ENCODE measurements around the gene TSEN2. TPM values are rescaled to one million over a fixed set of nuclear protein-coding genes. Genes with fewer than 3 reads are reported as not detected.
"Not testable (repeated sequence)": the region's sequence is repeated elsewhere in the genome, so short reads cannot be mapped to it uniquely, and the experiment has no call there.

Gene TSEN2
- total RNA-seq, 1 donor from 2014 or later: 21.3 TPM

- Histone ChIP-seq H3K36me3 (ENCODE audit: control insufficient read depth, insufficient read depth, low read length) (no peaks in the 10 kb centered on the region), H3K27me3 (ENCODE audit: control insufficient read depth, insufficient read depth, low read length) (no peaks in the 10 kb centered on the region), H3K4me3 (ENCODE audit: low read depth, low read length) (no peak overlapping the region)
- FAIRE-seq (no peak), DNase-seq (ENCODE audit: low read depth) (no peak)
- TF ChIP-seq CTCF (IDR thresholded peaks at IDR 0.05; ENCODE audit: insufficient read depth, low read length, severe bottlenecking): peak; percentile 37
Measured at GRCh38 chr3:12541625-12542024, 57.3 kb downstream of the TSEN2 start.

DNA sequence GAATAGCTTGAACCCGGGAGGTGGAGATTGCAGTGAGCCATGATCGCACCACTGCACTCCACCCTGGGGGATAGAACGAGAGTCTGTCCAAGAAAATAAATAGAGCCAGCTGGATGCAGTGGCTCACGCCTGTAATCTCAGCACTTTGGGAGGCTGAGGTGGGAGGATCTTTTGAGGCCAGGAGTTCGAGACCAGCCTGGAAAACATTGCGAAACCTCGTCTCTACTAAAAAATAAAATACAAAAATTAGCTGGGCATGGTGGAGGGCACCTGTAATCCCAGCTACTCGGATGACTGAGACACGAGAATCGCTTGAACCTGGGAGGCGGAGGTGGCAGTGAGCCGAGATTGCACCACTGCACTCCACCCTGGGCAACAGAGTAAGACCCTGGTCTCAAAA lies 59.2 kb downstream of the TSEN2 start:
- not testable (repeated sequence) for DNase-seq (ENCODE audit: low read depth); FAIRE-seq; H3K36me3 ChIP-seq (ENCODE audit: control insufficient read depth, insufficient read depth, low read length); H3K27me3 ChIP-seq (ENCODE audit: control insufficient read depth, insufficient read depth, low read length); H3K4me3 ChIP-seq (ENCODE audit: low read depth, low read length)

DNA sequence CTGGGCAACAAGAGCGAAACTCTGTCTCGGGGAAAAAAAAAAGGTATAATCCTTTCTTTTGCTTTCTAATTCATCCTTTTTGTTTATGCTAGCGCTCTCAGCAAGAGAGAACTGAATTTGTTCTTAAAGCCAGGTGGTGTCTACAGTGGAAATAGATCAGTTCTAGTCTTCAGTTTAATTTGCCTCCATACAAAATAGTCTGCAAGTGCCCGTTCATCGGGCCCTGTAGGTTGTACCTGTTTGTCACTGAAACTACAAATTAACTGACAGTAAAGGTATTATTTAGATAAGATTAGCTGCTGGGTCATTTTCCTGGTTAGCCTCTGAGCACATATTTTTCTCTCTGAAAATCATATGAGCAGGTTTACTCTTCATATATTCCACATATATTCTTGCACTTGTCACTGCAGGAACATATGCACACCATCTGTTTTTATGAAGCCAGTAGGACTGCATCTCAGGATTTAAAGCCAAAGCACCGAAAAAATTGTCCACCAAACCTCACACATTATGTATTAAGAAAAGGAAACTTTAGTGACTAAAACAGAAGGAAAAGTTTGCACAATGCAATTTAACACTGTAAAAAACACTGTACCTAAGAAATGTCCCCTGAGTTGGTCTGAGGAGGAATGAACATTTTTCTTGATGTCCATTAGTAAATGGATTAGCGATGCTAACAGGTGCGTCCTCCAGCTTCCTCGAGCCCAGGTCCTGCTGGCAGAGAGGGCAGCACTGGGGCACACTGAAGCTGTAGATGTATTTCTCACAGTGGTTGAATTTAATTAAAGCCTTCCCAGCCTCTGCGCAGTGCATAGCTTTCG lies 60.6 kb downstream of the TSEN2 start:
- no peaks in the 10 kb centered on the region for H3K27me3 ChIP-seq (ENCODE audit: control insufficient read depth, insufficient read depth, low read length)
- H3K36me3 ChIP-seq (ENCODE audit: control insufficient read depth, insufficient read depth, low read length): no peaks in the 10 kb centered on the region
- FAIRE-seq (no peak), DNase-seq (ENCODE audit: low read depth) (no peak)
- TF ChIP-seq CTCF (IDR thresholded peaks at IDR 0.05; ENCODE audit: insufficient read depth, low read length, severe bottlenecking): no peak
- H3K4me3 ChIP-seq (ENCODE audit: low read depth, low read length): peak overlapping the region; percentile 57

- H3K4me3 ChIP-seq (ENCODE audit: low read depth, low read length): peak within 1 kb of the TSS; percentile 57
- H3K27me3 ChIP-seq (ENCODE audit: control insufficient read depth, insufficient read depth, low read length): no peaks in the 10 kb centered on the region
- H3K36me3 ChIP-seq (ENCODE audit: control insufficient read depth, insufficient read depth, low read length): no peaks in the 10 kb centered on the region
- no peak for FAIRE-seq
- DNase-seq (ENCODE audit: low read depth): peak; percentile 94
- no peak for TF ChIP-seq CTCF (IDR thresholded peaks at IDR 0.05; ENCODE audit: insufficient read depth, low read length, severe bottlenecking)
Measured at GRCh38 chr3:12545473-12545791, 61.2 kb downstream of the TSEN2 start, which contains the start of gene MKRN2OS. Gene MKRN2OS, minus strand, starts transcription at chr3:12545499. Its CDS starts 35 bp downstream, at chr3:12545464.

DNA sequence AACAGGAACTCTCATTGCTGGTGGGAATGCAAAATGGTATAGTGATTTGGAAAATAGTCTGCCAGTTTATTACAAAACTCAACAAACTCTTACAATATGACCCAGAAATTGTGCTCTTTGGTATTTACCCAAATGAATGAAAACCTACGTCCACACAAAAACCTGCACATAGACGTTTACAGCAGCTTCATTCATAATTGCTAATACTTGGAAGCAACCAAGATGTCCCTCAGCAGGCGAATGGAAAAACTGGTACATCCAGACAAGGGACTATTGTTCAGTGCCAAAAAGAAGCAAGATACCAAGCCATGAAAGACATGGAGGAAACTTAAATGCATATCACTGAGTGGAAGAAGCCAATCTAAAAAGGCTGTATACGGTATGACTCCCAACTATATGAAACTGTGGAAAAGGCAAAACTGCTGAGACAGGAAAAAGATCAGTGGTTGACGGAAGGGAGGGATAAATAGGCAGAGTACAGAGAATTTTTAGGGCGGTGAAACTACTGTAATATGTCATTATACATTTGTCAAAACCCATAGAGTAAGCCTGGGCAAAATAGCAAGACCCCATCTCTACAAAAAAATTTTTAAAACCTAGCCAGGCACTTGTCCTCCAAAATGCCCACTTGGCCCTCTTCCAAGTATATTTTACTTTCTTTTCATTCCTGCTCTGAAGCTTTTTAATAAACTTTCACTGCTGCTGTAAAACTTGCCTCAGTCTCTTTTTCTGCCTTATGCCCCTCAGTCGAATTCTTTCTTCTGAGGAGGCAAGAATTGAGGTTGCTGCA lies 65.9 kb downstream of the TSEN2 start:
- no peak for TF ChIP-seq CTCF (IDR thresholded peaks at IDR 0.05; ENCODE audit: insufficient read depth, low read length, severe bottlenecking)
- Histone ChIP-seq H3K36me3 (ENCODE audit: control insufficient read depth, insufficient read depth, low read length) (no peaks in the 10 kb centered on the region), H3K4me3 (ENCODE audit: low read depth, low read length) (no peak overlapping the region), H3K27me3 (ENCODE audit: control insufficient read depth, insufficient read depth, low read length) (no peaks in the 10 kb centered on the region)
- DNase-seq (ENCODE audit: low read depth) (no peak), FAIRE-seq (no peak)

GRCh38 chr3:12553921-12554391 lies 69.7 kb downstream of the TSEN2 start:
- FAIRE-seq: no peak
- H3K4me3 ChIP-seq (ENCODE audit: low read depth, low read length): peak overlapping the region; percentile 40

More at GRCh38 chr3:12553921-12554391, 69.7 kb downstream of the TSEN2 start:
- peak; percentile 12 for DNase-seq (ENCODE audit: low read depth)
- Histone ChIP-seq H3K36me3 (ENCODE audit: control insufficient read depth, insufficient read depth, low read length) (no peaks in the 10 kb centered on the region), H3K27me3 (ENCODE audit: control insufficient read depth, insufficient read depth, low read length) (no peaks in the 10 kb centered on the region)
- TF ChIP-seq CTCF (IDR thresholded peaks at IDR 0.05; ENCODE audit: insufficient read depth, low read length, severe bottlenecking): no peak

Measured in bronchial epithelial cell (primary cell).